SK-N-SH (cell line): Measurements from ENCODE around the gene SPTSSB. TPM values are rescaled to one million over a fixed set of nuclear protein-coding genes. Genes with fewer than 3 reads are reported as not detected.

Experiments used
- CTCF ChIA-PET: fragments of 300-600, 350-600 bp; formaldehyde crosslinking; extraction: SDS; loops from one replicate; lab custom pipeline; 2021; lab: Yijun Ruan, JAX
- POLR2A ChIA-PET: fragments of 350-600 bp; sonication (Branson Sonifier 250); formaldehyde crosslinking; extraction: SDS; loops from one replicate; lab custom pipeline; 2020; ENCODE audit warnings: antibody characterized with exemption, inconsistent platforms; lab: Yijun Ruan, JAX
- DNase-seq: peaks from one replicate; pipeline ENCODE4 v3.0.0; 2012
- H2AFZ ChIP-seq: fragments of 200-600 bp; sonication (generic); 2 replicates; pipeline ENCODE4 v1.8.1; 2016; ENCODE audit warnings: antibody characterized with exemption, mild to moderate bottlenecking, low read depth
- H3F3A ChIP-seq: fragments of 200-600 bp; sonication (generic); replicated peaks from 2 replicates; pipeline ENCODE3; 2016; ENCODE audit warnings: antibody characterized with exemption, mild to moderate bottlenecking; ENCODE audit not compliant: insufficient read depth
- H3K27ac ChIP-seq, 2 experiments: fragments of 200-500 bp in 1 of 2; fragments of 200-600 bp in 1 of 2; sonication (Bioruptor generic) in 1 of 2; sonication (generic), shearing (Covaris generic) in 1 of 2; 2 replicates each; pipeline versions ENCODE4 v1.5.1 to v1.6.1; 2014 to 2016; ENCODE audit warnings: low read depth in 2 of 2, inconsistent platforms in 1 of 2, low read length in 1 of 2, mild to moderate bottlenecking in 1 of 2, mixed read lengths in 1 of 2
- H3K27me3 ChIP-seq: fragments of 200-600 bp; sonication (generic), shearing (Covaris generic); 2 replicates; pipeline ENCODE4 v1.6.1; 2016; ENCODE audit warnings: mixed run types; ENCODE audit not compliant: insufficient read depth
- H3K36me3 ChIP-seq, 2 experiments: fragments of 200-500 bp in 1 of 2; fragments of 200-600 bp in 1 of 2; sonication (Bioruptor generic) in 1 of 2; sonication (generic) in 1 of 2; replicated peaks in 1 of 2; 2 replicates each; pipeline versions ENCODE3 to v1.5.1; 2014 to 2016; ENCODE audit warnings: low read length in 1 of 2, mild to moderate bottlenecking in 1 of 2; ENCODE audit not compliant: insufficient read depth in 2 of 2, control insufficient read depth in 1 of 2
- H3K4me1 ChIP-seq, 2 experiments: fragments of 200-500 bp in 1 of 2; fragments of 200-600 bp in 1 of 2; sonication (Bioruptor generic) in 1 of 2; sonication (generic), shearing (Covaris generic) in 1 of 2; 2 replicates each; pipeline versions ENCODE4 v1.5.1 to v1.6.1; 2014 to 2016; ENCODE audit warnings: low read depth in 1 of 2, low read length in 1 of 2, mixed run types in 1 of 2; ENCODE audit not compliant: insufficient read depth in 2 of 2, control insufficient read depth in 1 of 2
- H3K4me2 ChIP-seq: fragments of 200-600 bp; sonication (generic), shearing (Covaris generic); 2 replicates; pipeline ENCODE4 v1.6.1; 2017; ENCODE audit warnings: mixed run types
- H3K4me3 ChIP-seq, 2 experiments: fragments of 200-500 bp in 1 of 2; fragments of 200-600 bp in 1 of 2; sonication (Bioruptor generic) in 1 of 2; sonication (generic), shearing (Covaris generic) in 1 of 2; 2 replicates each; pipeline versions ENCODE4 v1.5.1 to v1.8.1; 2014 to 2016; ENCODE audit warnings: low read depth in 2 of 2, inconsistent platforms in 1 of 2, low read length in 1 of 2, mild to moderate bottlenecking in 1 of 2, mixed read lengths in 1 of 2, moderate library complexity in 1 of 2
- H3K79me2 ChIP-seq: fragments of 200-600 bp; sonication (generic); 2 replicates; pipeline ENCODE4 v1.8.1; 2017; ENCODE audit warnings: mild to moderate bottlenecking; ENCODE audit not compliant: insufficient read depth
- H3K9ac ChIP-seq: fragments of 200-600 bp; sonication (generic); 2 replicates; pipeline ENCODE4 v1.6.1; 2017; ENCODE audit warnings: mixed run types
- H3K9me2 ChIP-seq: fragments of 200-600 bp; sonication (generic); 2 replicates; pipeline ENCODE4 v1.6.1; 2017; ENCODE audit warnings: mixed run types
- H3K9me3 ChIP-seq: fragments of 200-600 bp; sonication (generic); 2 replicates; pipeline ENCODE4 v1.6.1; 2017; ENCODE audit warnings: mixed run types, mild to moderate bottlenecking, moderate library complexity
- H4K20me1 ChIP-seq: fragments of 200-600 bp; sonication (generic); 2 replicates; pipeline ENCODE4 v1.6.1; 2017; ENCODE audit warnings: mild to moderate bottlenecking, mixed run types; ENCODE audit not compliant: insufficient read depth
- FOXJ3 ChIP-seq: sonication (generic); formaldehyde crosslinking; IDR thresholded peaks from 2 replicates; pipeline ENCODE4 v1.5.1; 2020; ENCODE audit warnings: mild to moderate bottlenecking, missing genetic modification reagents
- FOXM1 ChIP-seq: IDR thresholded peaks from 2 replicates; pipeline ENCODE4 v1.4.0; 2012; ENCODE audit warnings: low read depth, mild to moderate bottlenecking
- GATA2 ChIP-seq: sonication (generic); formaldehyde crosslinking; IDR thresholded peaks from 2 replicates; pipeline ENCODE4 v1.5.0; 2020; ENCODE audit warnings: mild to moderate bottlenecking, missing genetic modification reagents
- MEF2A ChIP-seq: IDR thresholded peaks from 2 replicates; pipeline ENCODE4 v1.4.0; 2012; ENCODE audit warnings: low read depth, borderline replicate concordance
- NRF1 ChIP-seq: IDR thresholded peaks from 2 replicates; pipeline ENCODE4 v1.6.1; 2012; ENCODE audit warnings: low read depth, mild to moderate bottlenecking, low read length
- RAD21 ChIP-seq: IDR thresholded peaks from 2 replicates; pipeline ENCODE4 v1.6.1; 2012; ENCODE audit warnings: mild to moderate bottlenecking, low read length
- RXRA ChIP-seq: IDR thresholded peaks from 2 replicates; pipeline ENCODE4 v1.4.0; 2012; ENCODE audit warnings: low read depth, mild to moderate bottlenecking, borderline replicate concordance
- SIN3A ChIP-seq: IDR thresholded peaks from 2 replicates; pipeline ENCODE4 v1.6.1; 2012; ENCODE audit warnings: low read depth, mild to moderate bottlenecking, low read length, moderate library complexity, borderline replicate concordance
- TCF12 ChIP-seq: IDR thresholded peaks from 2 replicates; pipeline ENCODE4 v1.4.0; 2012
- YY1 ChIP-seq: IDR thresholded peaks from 2 replicates; pipeline ENCODE4 v1.4.0; 2012; ENCODE audit warnings: low read depth, mild to moderate bottlenecking
- WGBS: methylation state at CpG from one replicate; pipeline ENCODE4 v1.1.6; 2017; ENCODE audit warnings: low lambda C conversion rate; 5-methylcytosine and 5-hydroxymethylcytosine counted together
- polyA plus RNA-seq, 3 experiments: library from polyadenylated mRNA; depleted of rRNA; stranded (reverse); fragments of >200 nt; gene quantifications; 2 replicates each; pipeline ENCODE4 v1.2.3, GENCODE V29; 2012
- TF ChIP-seq, protein P1 (sequence below): IDR thresholded peaks from 2 replicates; pipeline ENCODE4; 2012
- TF ChIP-seq, protein P2 (sequence below): IDR thresholded peaks from 2 replicates; pipeline ENCODE4 v1.4.0; 2012; ENCODE audit warnings: low read depth, borderline replicate concordance
- TF ChIP-seq, protein P3 (sequence below): fragments of 150-350 bp; IDR thresholded peaks from 2 replicates; pipeline ENCODE4 v1.6.1; 2017; ENCODE audit warnings: antibody characterized with exemption, low read length, low read depth, borderline replicate concordance
- TF ChIP-seq, protein P4 (sequence below): fragments of 150-350 bp; IDR thresholded peaks from 2 replicates; pipeline ENCODE4 v1.6.1; 2016; ENCODE audit warnings: mild to moderate bottlenecking, low read depth, low read length
- TF ChIP-seq, protein P5 (sequence below): IDR thresholded peaks from 2 replicates; pipeline ENCODE4 v1.4.0; 2012; ENCODE audit warnings: low read depth
- TF ChIP-seq, protein P6 (sequence below): fragments of 200-600 bp; sonication (generic); IDR thresholded peaks from 2 replicates; pipeline ENCODE4 v1.6.1; 2017; ENCODE audit warnings: antibody characterized with exemption, mild to moderate bottlenecking, moderate library complexity

SPTSSB gene
- polyA plus RNA-seq, 1 of the 3 experiments (the other 2 are of a cell fraction), result 0.07 TPM

DNA sequence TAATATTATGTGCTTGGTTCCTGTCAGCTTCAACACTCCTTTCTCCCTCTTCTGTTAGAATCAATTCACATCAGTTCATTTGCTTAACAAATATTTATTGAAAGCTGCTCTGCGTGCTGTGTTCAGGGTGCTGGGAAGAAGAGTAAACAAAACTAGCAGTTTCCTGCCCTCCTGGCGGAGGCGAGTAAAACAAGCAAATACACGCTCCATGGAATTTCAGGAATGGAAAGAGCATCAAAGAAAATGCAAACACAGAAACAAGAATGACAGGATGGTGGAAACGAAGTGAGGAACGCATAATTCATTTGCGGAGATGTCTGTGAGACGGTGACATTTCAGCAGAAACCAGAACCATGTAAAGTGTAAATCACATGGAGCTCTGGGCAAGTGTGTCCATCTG, 49.4 kb upstream of the SPTSSB start:
- H3K79me2 ChIP-seq, result no peaks in the 10 kb centered on the region
- CTCF ChIA-PET, result interaction anchor here (1.1 to 4.3 kb wide), 2 partner anchors 12 to 145 kb away, joined by 3 to 22 read pairs; no protein-coding TSS in a partner anchor
- H3K4me1 ChIP-seq, result peaks cover 1 to 14% of the 10 kb centered on the region in 2 experiments; a peak in 3 of 4 replicates
- no peak overlapping the region for H3K27ac ChIP-seq
- H3K4me3 ChIP-seq, result no peak overlapping the region
- no peak overlapping the region for H3K9ac ChIP-seq
- no peaks in the 10 kb centered on the region for H3K27me3 ChIP-seq
- peaks cover under 1% of the 10 kb centered on the region for H3F3A ChIP-seq
- TF ChIP-seq MEF2A (no peak), YY1 (no peak), TCF12 (no peak), FOXJ3 (CRISPR knock-in tag) (no peak), RXRA (no peak), FOXM1 (no peak), NRF1 (no peak), SIN3A (no peak), GATA2 (no peak), RAD21 (no peak)
- TF ChIP-seq, protein P1, sequence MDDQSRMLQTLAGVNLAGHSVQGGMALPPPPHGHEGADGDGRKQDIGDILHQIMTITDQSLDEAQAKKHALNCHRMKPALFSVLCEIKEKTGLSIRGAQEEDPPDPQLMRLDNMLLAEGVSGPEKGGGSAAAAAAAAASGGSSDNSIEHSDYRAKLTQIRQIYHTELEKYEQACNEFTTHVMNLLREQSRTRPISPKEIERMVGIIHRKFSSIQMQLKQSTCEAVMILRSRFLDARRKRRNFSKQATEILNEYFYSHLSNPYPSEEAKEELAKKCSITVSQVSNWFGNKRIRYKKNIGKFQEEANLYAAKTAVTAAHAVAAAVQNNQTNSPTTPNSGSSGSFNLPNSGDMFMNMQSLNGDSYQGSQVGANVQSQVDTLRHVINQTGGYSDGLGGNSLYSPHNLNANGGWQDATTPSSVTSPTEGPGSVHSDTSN, result no peak
- TF ChIP-seq, protein P2, sequence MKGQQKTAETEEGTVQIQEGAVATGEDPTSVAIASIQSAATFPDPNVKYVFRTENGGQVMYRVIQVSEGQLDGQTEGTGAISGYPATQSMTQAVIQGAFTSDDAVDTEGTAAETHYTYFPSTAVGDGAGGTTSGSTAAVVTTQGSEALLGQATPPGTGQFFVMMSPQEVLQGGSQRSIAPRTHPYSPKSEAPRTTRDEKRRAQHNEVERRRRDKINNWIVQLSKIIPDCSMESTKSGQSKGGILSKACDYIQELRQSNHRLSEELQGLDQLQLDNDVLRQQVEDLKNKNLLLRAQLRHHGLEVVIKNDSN, result no peak
- TF ChIP-seq, protein P3, sequence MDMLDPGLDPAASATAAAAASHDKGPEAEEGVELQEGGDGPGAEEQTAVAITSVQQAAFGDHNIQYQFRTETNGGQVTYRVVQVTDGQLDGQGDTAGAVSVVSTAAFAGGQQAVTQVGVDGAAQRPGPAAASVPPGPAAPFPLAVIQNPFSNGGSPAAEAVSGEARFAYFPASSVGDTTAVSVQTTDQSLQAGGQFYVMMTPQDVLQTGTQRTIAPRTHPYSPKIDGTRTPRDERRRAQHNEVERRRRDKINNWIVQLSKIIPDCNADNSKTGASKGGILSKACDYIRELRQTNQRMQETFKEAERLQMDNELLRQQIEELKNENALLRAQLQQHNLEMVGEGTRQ, result no peak
- TF ChIP-seq, protein P4, sequence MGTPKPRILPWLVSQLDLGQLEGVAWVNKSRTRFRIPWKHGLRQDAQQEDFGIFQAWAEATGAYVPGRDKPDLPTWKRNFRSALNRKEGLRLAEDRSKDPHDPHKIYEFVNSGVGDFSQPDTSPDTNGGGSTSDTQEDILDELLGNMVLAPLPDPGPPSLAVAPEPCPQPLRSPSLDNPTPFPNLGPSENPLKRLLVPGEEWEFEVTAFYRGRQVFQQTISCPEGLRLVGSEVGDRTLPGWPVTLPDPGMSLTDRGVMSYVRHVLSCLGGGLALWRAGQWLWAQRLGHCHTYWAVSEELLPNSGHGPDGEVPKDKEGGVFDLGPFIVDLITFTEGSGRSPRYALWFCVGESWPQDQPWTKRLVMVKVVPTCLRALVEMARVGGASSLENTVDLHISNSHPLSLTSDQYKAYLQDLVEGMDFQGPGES, result no peak
- TF ChIP-seq, protein P5, sequence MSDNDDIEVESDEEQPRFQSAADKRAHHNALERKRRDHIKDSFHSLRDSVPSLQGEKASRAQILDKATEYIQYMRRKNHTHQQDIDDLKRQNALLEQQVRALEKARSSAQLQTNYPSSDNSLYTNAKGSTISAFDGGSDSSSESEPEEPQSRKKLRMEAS, result no peak
- TF ChIP-seq, protein P6, sequence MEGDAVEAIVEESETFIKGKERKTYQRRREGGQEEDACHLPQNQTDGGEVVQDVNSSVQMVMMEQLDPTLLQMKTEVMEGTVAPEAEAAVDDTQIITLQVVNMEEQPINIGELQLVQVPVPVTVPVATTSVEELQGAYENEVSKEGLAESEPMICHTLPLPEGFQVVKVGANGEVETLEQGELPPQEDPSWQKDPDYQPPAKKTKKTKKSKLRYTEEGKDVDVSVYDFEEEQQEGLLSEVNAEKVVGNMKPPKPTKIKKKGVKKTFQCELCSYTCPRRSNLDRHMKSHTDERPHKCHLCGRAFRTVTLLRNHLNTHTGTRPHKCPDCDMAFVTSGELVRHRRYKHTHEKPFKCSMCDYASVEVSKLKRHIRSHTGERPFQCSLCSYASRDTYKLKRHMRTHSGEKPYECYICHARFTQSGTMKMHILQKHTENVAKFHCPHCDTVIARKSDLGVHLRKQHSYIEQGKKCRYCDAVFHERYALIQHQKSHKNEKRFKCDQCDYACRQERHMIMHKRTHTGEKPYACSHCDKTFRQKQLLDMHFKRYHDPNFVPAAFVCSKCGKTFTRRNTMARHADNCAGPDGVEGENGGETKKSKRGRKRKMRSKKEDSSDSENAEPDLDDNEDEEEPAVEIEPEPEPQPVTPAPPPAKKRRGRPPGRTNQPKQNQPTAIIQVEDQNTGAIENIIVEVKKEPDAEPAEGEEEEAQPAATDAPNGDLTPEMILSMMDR, result no peak
- DNase-seq, result no peak
- no peaks in the 10 kb centered on the region for H3K9me3 ChIP-seq
- POLR2A ChIA-PET, result no interaction called here
- no peak overlapping the region for H2AFZ ChIP-seq
- H3K9me2 ChIP-seq, result no peaks in the 10 kb centered on the region
- H3K4me2 ChIP-seq, result no peak overlapping the region
- H4K20me1 ChIP-seq, result no peaks in the 10 kb centered on the region
- 76% methylated on average over 8 of the region's 8 CpGs for whole genome bisulfite sequencing
- H3K36me3 ChIP-seq, result no peaks in the 10 kb centered on the region
